Measurements from ENCODE around the gene MEGF6. TPM values are rescaled to one million over a fixed set of nuclear protein-coding genes. Genes with fewer than 3 reads are reported as not detected.
"Not testable (repeated sequence)": the region's sequence is repeated elsewhere in the genome, so short reads cannot be mapped to it uniquely, and the experiment has no call there.

The MEGF6 gene
- total RNA-seq, 2 donors from 2014 or later = 67.3 to 82.5 TPM

- no peak for DNase-seq (ENCODE audit: low spot score)
- WGBS = 87% methylated on average over 19 of the region's 19 CpGs
- Histone ChIP-seq H3K9me3 (no peaks in the 10 kb centered on the region), H3K27ac (no peak overlapping the region), H3K4me3 (no peak overlapping the region), H3K27me3 (replicated peaks; ENCODE audit: insufficient read depth) (no peaks in the 10 kb centered on the region), H3K36me3 (no peaks in the 10 kb centered on the region), H3K4me1 (replicated peaks) (no peaks in the 10 kb centered on the region)
- intact Hi-C loops (cut with DNase I) = no loop called here
- no peak for TF ChIP-seq POLR2AphosphoS5 (IDR thresholded peaks at IDR 0.05)
- TF ChIP-seq POLR2A (IDR thresholded peaks at IDR 0.05) = no peak
- TF ChIP-seq CTCF (IDR thresholded peaks at IDR 0.05) = no peak
These were observed 25.3 kb downstream of the MEGF6 start for GRCh38 chr1:3585940-3586568.

GRCh38 chr1:3585353-3585868 lies 25.9 kb downstream of the MEGF6 start:
- H3K27me3 ChIP-seq (replicated peaks; ENCODE audit: insufficient read depth); intact Hi-C loops (cut with DNase I); H3K27ac ChIP-seq; H3K4me1 ChIP-seq (replicated peaks); H3K9me3 ChIP-seq; DNase-seq (ENCODE audit: low spot score); H3K4me3 ChIP-seq; H3K36me3 ChIP-seq: not testable (repeated sequence)
- WGBS = 66% methylated on average over 6 of the region's 6 CpGs

- Histone ChIP-seq H3K9me3 (no peaks in the 10 kb centered on the region), H3K27ac (no peak overlapping the region), H3K27me3 (replicated peaks; ENCODE audit: insufficient read depth) (no peaks in the 10 kb centered on the region), H3K4me1 (replicated peaks) (no peaks in the 10 kb centered on the region), H3K36me3 (no peaks in the 10 kb centered on the region), H3K4me3 (no peak overlapping the region)
- DNase-seq (ENCODE audit: low spot score) = no peak
- 86% methylated on average over 7 of the region's 7 CpGs for WGBS
- intact Hi-C loops (cut with DNase I) = no loop called here
- TF ChIP-seq POLR2A (IDR thresholded peaks at IDR 0.05) (no peak), POLR2AphosphoS5 (IDR thresholded peaks at IDR 0.05) (no peak), CTCF (IDR thresholded peaks at IDR 0.05) (no peak)
These were observed 26.4 kb downstream of the MEGF6 start for GRCh38 chr1:3584915-3585314.

- H3K27me3 ChIP-seq (replicated peaks; ENCODE audit: insufficient read depth); H3K27ac ChIP-seq; intact Hi-C loops (cut with DNase I); H3K4me1 ChIP-seq (replicated peaks); H3K36me3 ChIP-seq; H3K4me3 ChIP-seq; DNase-seq (ENCODE audit: low spot score); H3K9me3 ChIP-seq: not testable (repeated sequence)
- WGBS = 64% methylated on average over 4 of the region's 21 CpGs
These were observed 27.6 kb downstream of the MEGF6 start for GRCh38 chr1:3583751-3584150.

- no peaks in the 10 kb centered on the region for H3K36me3 ChIP-seq
- H3K4me1 ChIP-seq (replicated peaks) = no peaks in the 10 kb centered on the region
- TF ChIP-seq CTCF (IDR thresholded peaks at IDR 0.05) (no peak), POLR2A (IDR thresholded peaks at IDR 0.05) (no peak), POLR2AphosphoS5 (IDR thresholded peaks at IDR 0.05) (no peak)
- H3K27me3 ChIP-seq (replicated peaks; ENCODE audit: insufficient read depth) = no peaks in the 10 kb centered on the region
- no peak for DNase-seq (ENCODE audit: low spot score)
- WGBS = 73% methylated on average over 16 of the region's 16 CpGs
- intact Hi-C loops (cut with DNase I) = no loop called here
- no peaks in the 10 kb centered on the region for H3K9me3 ChIP-seq
- H3K27ac ChIP-seq = no peak overlapping the region
- no peak overlapping the region for H3K4me3 ChIP-seq
These were observed 29.8 kb downstream of the MEGF6 start for GRCh38 chr1:3581296-3582036.

- intact Hi-C loops (cut with DNase I) = no loop called here
- Histone ChIP-seq H3K4me3 (no peak overlapping the region), H3K36me3 (no peaks in the 10 kb centered on the region), H3K4me1 (replicated peaks) (no peaks in the 10 kb centered on the region), H3K9me3 (no peaks in the 10 kb centered on the region), H3K27me3 (replicated peaks; ENCODE audit: insufficient read depth) (no peaks in the 10 kb centered on the region), H3K27ac (no peak overlapping the region)
- 82% methylated on average over 9 of the region's 9 CpGs for WGBS
- TF ChIP-seq POLR2AphosphoS5 (IDR thresholded peaks at IDR 0.05) = no peak
- TF ChIP-seq CTCF (IDR thresholded peaks at IDR 0.05) = no peak
- no peak for TF ChIP-seq POLR2A (IDR thresholded peaks at IDR 0.05)
- DNase-seq (ENCODE audit: low spot score) = no peak
These were observed 31.1 kb downstream of the MEGF6 start for GRCh38 chr1:3580231-3580630.
